GM12878 (cell line): Measurements from ENCODE around the gene EHBP1L1.

Source experiments
- BCLAF1 ChIP-seq: fragments of 450-650 bp; IDR thresholded peaks from 2 replicates; pipeline ENCODE4 v1.6.1; 2017; ENCODE audit warnings: antibody characterized with exemption, mild to moderate bottlenecking, moderate library complexity
- BRCA1 ChIP-seq: IDR thresholded peaks from 2 replicates; pipeline ENCODE4 v1.6.1; 2011; ENCODE audit warnings: low read depth, low read length, improper control_type of control experiment
- CTCF ChIP-seq, 3 experiments: IDR thresholded peaks in 2 of 3; conservative IDR thresholded peaks in 1 of 3; 2 replicates each; pipeline ENCODE4 v1.5.1; 2011; ENCODE audit warnings: low read depth in 3 of 3, low read length in 3 of 3, mild to moderate bottlenecking in 3 of 3, control low read depth in 2 of 3, moderate library complexity in 2 of 3, inconsistent platforms in 1 of 3, mixed read lengths in 1 of 3; ENCODE audit not compliant: control insufficient read depth in 2 of 3, insufficient read depth in 1 of 3; ENCODE audit errors: extremely low read depth in 1 of 3
- RCOR1 ChIP-seq: conservative IDR thresholded peaks from 2 replicates; pipeline ENCODE4 v1.6.1; 2012; ENCODE audit warnings: low read depth, low read length, improper control_type of control experiment
- RFX5 ChIP-seq: IDR thresholded peaks from 2 replicates; pipeline ENCODE4 v1.6.1; 2011; ENCODE audit warnings: low read depth, low read length, improper control_type of control experiment
- SP1 ChIP-seq: IDR thresholded peaks from one replicate; pipeline ENCODE4 v1.6.1; 2011; ENCODE audit warnings: low read depth, low read length
- SUZ12 ChIP-seq: fragments of 200-600 bp; sonication (generic); IDR thresholded peaks from one replicate; pipeline ENCODE4 v1.6.1; 2018; ENCODE audit warnings: antibody characterized with exemption, mild to moderate bottlenecking; ENCODE audit not compliant: unreplicated experiment
- YY1 ChIP-seq: IDR thresholded peaks from 2 replicates; pipeline ENCODE4 v1.6.1; 2011; ENCODE audit warnings: low read depth, mild to moderate bottlenecking, low read length
- TF ChIP-seq, protein P1 (sequence below): fragments of 450-650 bp; IDR thresholded peaks from 2 replicates; pipeline ENCODE4 v1.6.1; 2017; ENCODE audit warnings: mild to moderate bottlenecking
- TF ChIP-seq, protein P2 (sequence below): fragments of 450-650 bp; IDR thresholded peaks from 2 replicates; pipeline ENCODE4 v1.6.1; 2017; ENCODE audit warnings: mild to moderate bottlenecking, moderate library complexity

DNA sequence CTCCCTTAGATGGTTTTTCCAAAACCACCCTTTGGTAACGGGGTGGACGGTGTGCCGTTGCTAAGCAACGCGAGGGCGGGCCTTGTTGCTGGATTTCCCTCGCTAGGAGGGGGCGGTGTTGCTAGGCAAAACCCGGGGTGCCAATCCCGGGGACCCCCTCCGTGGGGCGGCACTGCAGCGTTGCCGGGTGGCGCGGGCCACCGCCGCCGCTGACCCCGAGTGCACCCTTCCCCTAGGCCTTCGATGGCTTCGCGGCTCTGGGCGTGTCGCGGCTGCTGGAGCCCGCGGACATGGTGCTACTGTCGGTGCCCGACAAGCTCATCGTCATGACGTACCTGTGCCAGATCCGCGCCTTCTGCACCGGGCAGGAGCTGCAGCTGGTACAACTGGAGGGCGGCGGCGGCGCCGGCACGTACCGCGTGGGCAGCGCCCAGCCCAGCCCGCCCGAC lies 8.9 kb downstream of the EHBP1L1 start:
- TF ChIP-seq, protein P1, sequence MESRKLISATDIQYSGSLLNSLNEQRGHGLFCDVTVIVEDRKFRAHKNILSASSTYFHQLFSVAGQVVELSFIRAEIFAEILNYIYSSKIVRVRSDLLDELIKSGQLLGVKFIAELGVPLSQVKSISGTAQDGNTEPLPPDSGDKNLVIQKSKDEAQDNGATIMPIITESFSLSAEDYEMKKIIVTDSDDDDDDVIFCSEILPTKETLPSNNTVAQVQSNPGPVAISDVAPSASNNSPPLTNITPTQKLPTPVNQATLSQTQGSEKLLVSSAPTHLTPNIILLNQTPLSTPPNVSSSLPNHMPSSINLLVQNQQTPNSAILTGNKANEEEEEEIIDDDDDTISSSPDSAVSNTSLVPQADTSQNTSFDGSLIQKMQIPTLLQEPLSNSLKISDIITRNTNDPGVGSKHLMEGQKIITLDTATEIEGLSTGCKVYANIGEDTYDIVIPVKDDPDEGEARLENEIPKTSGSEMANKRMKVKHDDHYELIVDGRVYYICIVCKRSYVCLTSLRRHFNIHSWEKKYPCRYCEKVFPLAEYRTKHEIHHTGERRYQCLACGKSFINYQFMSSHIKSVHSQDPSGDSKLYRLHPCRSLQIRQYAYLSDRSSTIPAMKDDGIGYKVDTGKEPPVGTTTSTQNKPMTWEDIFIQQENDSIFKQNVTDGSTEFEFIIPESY, result no peak
- no peak for TF ChIP-seq BRCA1
- TF ChIP-seq YY1, result no peak
- no peak for TF ChIP-seq RFX5
- no peak for TF ChIP-seq SUZ12
- TF ChIP-seq, protein P2, sequence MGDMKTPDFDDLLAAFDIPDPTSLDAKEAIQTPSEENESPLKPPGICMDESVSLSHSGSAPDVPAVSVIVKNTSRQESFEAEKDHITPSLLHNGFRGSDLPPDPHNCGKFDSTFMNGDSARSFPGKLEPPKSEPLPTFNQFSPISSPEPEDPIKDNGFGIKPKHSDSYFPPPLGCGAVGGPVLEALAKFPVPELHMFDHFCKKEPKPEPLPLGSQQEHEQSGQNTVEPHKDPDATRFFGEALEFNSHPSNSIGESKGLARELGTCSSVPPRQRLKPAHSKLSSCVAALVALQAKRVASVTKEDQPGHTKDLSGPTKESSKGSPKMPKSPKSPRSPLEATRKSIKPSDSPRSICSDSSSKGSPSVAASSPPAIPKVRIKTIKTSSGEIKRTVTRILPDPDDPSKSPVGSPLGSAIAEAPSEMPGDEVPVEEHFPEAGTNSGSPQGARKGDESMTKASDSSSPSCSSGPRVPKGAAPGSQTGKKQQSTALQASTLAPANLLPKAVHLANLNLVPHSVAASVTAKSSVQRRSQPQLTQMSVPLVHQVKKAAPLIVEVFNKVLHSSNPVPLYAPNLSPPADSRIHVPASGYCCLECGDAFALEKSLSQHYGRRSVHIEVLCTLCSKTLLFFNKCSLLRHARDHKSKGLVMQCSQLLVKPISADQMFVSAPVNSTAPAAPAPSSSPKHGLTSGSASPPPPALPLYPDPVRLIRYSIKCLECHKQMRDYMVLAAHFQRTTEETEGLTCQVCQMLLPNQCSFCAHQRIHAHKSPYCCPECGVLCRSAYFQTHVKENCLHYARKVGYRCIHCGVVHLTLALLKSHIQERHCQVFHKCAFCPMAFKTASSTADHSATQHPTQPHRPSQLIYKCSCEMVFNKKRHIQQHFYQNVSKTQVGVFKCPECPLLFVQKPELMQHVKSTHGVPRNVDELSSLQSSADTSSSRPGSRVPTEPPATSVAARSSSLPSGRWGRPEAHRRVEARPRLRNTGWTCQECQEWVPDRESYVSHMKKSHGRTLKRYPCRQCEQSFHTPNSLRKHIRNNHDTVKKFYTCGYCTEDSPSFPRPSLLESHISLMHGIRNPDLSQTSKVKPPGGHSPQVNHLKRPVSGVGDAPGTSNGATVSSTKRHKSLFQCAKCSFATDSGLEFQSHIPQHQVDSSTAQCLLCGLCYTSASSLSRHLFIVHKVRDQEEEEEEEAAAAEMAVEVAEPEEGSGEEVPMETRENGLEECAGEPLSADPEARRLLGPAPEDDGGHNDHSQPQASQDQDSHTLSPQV, result no peak
- TF ChIP-seq CTCF (IDR thresholded peaks at IDR 0.05 in 2 of 3, conservative IDR thresholded peaks at IDR 0.05 in 1 of 3; ENCODE audit: control insufficient read depth in 2 of 3, extremely low read depth in 1 of 3, insufficient read depth in 1 of 3, low read depth in 3 of 3, low read length in 3 of 3), result no peak
- TF ChIP-seq SP1, result no peak
- no peak for TF ChIP-seq BCLAF1
- TF ChIP-seq RCOR1, result no peak
